Activated naive CD8-positive, alpha-beta T cell treated with anti-CD3 and anti-CD28 coated beads, Interleukin-2, amount 10 ng/mL, durations not matched to agents 7 days and 5 days (primary cell): ENCODE measurements around the gene KRT34. TPM values are rescaled to one million over a fixed set of nuclear protein-coding genes. Genes with fewer than 3 reads are reported as not detected.

ENCODE experiments used
- ATAC-seq: fragments of 150-1000 bp; cut with Tn5 transposase; one replicate; pipeline ENCODE4 v1.10.0; 2021; ENCODE audit warnings: low read depth, moderate library complexity
- POLR2A ChIA-PET: fragments of 350-600 bp; sonication (Branson Sonifier 250); formaldehyde crosslinking; loops from one replicate; lab custom pipeline; 2021; ENCODE audit warnings: antibody characterized with exemption; lab: Charles Lee
- DNase-seq: peaks from one replicate; pipeline ENCODE4 v3.0.0; 2021
- H3K27ac Mint-ChIP-seq: one replicate; pipeline ENCODE4 v1.8.0; 2022; ENCODE audit warnings: mild to moderate bottlenecking, mixed read lengths
- H3K27me3 Mint-ChIP-seq: one replicate; pipeline ENCODE4 v1.8.0; 2022; ENCODE audit warnings: mild to moderate bottlenecking, moderate library complexity, mixed read lengths
- H3K36me3 Mint-ChIP-seq: one replicate; pipeline ENCODE4 v1.8.0; 2021; ENCODE audit warnings: mild to moderate bottlenecking, mixed read lengths
- H3K4me1 Mint-ChIP-seq: one replicate; pipeline ENCODE4 v1.8.0; 2021; ENCODE audit warnings: mixed read lengths
- H3K4me3 Mint-ChIP-seq: one replicate; pipeline ENCODE4 v1.8.0; 2022; ENCODE audit warnings: mild to moderate bottlenecking, moderate library complexity, mixed read lengths
- H3K9me3 Mint-ChIP-seq: one replicate; pipeline ENCODE4 v1.8.0; 2021; ENCODE audit warnings: mixed read lengths
- total RNA-seq, 2 experiments: library from RNA; stranded (reverse); gene quantifications; one replicate each; pipeline ENCODE4 v1.2.3, GENCODE V29; 2021

KRT34 gene
- total RNA-seq, 2 experiments from 2014 or later: not detected

DNA sequence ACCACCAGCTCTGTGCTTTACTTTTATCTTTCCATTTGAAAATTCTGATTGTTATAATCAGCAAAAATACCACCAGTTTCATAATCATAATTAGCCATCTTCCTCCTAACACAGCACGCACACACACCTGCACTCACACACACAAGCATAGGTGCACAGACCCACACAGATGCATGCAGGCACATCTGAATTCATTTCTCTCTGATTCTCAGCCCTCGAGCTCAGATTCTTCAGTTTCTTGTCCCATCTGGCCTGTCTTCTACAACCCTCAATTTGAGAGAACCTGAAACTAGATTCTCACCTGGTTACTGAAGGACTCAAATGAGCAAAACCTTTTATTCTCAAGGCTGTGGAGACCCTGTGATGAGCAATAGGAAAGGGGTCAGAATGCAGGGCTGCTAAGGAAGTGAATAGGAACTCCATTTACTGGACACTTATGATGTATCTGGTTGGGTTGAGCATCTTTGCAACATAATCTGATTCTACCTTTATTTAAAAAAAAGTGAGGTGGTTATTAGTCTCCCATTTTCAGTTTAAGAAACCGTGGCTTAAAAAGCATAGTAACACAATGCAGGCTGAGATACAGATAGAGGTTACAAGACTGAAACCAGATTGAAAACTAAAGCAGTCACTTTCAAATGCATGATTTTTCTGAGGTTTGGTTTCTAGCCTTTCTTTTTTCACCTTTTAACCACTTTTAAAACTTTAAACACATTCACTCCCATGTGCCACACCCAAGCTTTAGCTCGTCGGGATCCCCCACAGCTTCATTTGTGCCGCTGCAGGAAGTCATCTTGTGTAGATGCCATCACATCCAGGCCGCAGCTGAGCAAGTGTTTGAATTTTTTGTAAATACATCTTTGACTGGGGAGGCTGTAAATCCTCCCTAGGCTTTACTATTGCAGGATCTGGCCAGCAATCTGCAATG is 40.9 kb downstream of the KRT34 start:
- Mint-ChIP-seq H3K36me3 (peaks cover 13% of the 10 kb centered on the region), H3K27ac (peak overlapping the region; percentile 89), H3K9me3 (peaks cover 12% of the 10 kb centered on the region), H3K27me3 (no peaks in the 10 kb centered on the region), H3K4me3 (peak overlapping the region; percentile 66), H3K4me1 (peaks cover 29% of the 10 kb centered on the region)
- DNase-seq (no peak), ATAC-seq (peak; percentile 69)
- POLR2A ChIA-PET: interaction anchor here (0.6 to 0.8 kb wide), 2 partner anchors 101 to 349 kb away, joined by 3 read pairs; no protein-coding TSS in a partner anchor

DNA sequence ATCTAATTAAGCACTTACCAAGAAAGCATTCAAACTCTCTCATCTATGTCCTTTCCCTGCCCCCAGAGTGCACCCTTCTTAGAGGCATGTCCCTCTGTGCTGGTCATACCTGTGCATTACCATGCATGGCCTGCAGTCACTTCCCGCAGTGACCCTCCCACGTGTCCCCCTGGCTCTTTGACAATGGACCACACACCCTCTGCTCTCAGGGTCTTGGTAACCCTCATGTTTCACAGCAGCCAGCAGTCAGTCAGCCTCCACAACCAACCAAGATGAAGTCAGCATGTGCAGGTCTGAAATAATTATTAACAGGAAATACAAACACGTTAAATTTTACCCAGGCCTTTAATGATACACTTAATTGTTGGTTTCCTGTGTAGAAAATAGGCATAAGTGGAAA is 41.6 kb downstream of the KRT34 start:
- Mint-ChIP-seq H3K4me3 (no peak overlapping the region), H3K9me3 (peaks cover 12% of the 10 kb centered on the region), H3K27me3 (peaks cover 3% of the 10 kb centered on the region), H3K27ac (peak overlapping the region; percentile 37), H3K36me3 (peaks cover 13% of the 10 kb centered on the region), H3K4me1 (peaks cover 29% of the 10 kb centered on the region)
- POLR2A ChIA-PET: no interaction called here
- no peak for DNase-seq
- ATAC-seq: no peak

DNA sequence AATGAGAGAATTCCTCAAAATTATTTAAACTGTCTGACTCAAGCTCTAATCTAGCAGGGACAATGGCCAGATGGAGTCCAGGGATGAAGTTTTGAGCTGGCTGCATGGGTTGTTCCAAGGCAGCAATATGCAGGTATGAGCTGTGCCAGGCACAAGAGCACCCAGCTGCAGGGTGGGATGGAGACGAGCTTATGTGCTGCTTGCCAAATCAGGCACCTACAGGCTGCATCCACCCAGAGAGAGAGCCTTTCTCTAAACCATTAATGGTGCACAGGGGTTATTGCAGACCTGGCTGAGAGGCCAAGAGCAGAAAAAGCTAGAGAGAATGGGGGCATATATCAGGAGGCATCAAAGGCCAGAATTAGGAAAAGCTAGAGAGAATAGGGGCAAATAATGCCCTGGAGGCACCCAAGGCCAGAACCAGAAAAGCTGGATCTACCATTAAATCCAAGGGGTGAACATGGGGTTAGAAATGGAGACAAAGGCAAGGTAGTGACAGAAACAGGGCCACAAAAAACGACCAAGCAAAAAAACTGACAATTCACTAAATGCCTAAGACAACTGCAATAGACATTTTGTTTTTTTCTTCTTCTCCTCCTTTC is 42.4 kb downstream of the KRT34 start:
- POLR2A ChIA-PET: no interaction called here
- Mint-ChIP-seq H3K4me1 (peaks cover 33% of the 10 kb centered on the region), H3K9me3 (peaks cover 12% of the 10 kb centered on the region), H3K27me3 (peaks cover 3% of the 10 kb centered on the region), H3K27ac (peak overlapping the region; percentile 37), H3K4me3 (no peak overlapping the region), H3K36me3 (peaks cover 13% of the 10 kb centered on the region)
- no peak for DNase-seq
- no peak for ATAC-seq

DNA sequence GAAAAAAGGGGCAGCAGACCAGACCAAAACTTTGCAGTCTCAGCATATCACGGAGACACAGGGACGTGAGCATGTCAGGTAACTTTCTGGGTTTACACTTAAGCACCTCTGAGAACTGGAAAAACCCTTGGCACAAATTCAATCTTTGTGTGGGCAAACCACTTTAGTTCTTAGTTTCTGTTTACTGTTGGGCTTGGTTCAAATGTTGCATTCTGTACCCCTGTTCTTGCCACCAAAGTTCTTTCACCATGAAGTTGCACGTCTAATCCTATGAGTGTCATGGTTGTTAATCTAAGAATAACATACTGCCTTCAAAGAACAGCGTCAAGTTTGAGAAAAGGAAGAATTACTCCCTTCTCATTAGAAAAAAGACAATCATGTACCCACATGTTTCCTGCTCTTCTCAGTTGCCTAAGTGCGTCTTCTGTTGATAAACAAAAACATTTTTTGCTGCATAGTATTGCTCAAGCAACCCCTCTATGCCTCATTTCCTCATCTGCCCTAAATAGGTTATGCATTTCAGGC is 43.1 kb downstream of the KRT34 start:
- DNase-seq: no peak
- H3K9me3 Mint-ChIP-seq: peaks cover 12% of the 10 kb centered on the region
- POLR2A ChIA-PET: no interaction called here
- peaks cover 13% of the 10 kb centered on the region for H3K36me3 Mint-ChIP-seq
- H3K4me1 Mint-ChIP-seq: peaks cover 33% of the 10 kb centered on the region
- peak; percentile 24 for ATAC-seq
- no peak overlapping the region for H3K27ac Mint-ChIP-seq
- peaks cover 3% of the 10 kb centered on the region for H3K27me3 Mint-ChIP-seq
- H3K4me3 Mint-ChIP-seq: peak overlapping the region; percentile 16

DNA sequence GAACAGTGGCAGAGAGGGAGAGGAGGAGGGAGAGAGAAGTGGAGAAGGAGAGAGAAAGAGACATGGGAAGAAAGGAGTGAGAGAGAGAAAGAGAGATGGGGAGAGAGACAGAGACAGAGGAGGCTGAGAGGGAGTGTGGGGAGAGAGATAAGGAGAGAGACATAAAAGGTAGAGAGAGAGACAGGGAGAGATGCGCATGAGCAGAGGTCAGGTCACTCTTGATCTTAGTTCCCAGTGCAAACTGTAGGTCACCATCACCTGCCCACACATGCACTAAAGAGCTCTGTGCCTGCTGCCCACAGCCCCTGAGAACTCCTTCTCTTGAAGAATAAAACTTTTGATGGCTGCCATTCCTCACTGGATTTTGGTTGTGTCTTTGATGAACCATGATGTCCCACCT is 46.4 kb downstream of the KRT34 start:
- peaks cover 1% of the 10 kb centered on the region for H3K36me3 Mint-ChIP-seq
- H3K9me3 Mint-ChIP-seq: no peaks in the 10 kb centered on the region
- no peak for DNase-seq
- POLR2A ChIA-PET: no interaction called here
- no peak for ATAC-seq
- peaks cover 22% of the 10 kb centered on the region for H3K4me1 Mint-ChIP-seq
- H3K27ac Mint-ChIP-seq: no peak overlapping the region
- H3K27me3 Mint-ChIP-seq: peaks cover 3% of the 10 kb centered on the region
- H3K4me3 Mint-ChIP-seq: no peak overlapping the region

DNA sequence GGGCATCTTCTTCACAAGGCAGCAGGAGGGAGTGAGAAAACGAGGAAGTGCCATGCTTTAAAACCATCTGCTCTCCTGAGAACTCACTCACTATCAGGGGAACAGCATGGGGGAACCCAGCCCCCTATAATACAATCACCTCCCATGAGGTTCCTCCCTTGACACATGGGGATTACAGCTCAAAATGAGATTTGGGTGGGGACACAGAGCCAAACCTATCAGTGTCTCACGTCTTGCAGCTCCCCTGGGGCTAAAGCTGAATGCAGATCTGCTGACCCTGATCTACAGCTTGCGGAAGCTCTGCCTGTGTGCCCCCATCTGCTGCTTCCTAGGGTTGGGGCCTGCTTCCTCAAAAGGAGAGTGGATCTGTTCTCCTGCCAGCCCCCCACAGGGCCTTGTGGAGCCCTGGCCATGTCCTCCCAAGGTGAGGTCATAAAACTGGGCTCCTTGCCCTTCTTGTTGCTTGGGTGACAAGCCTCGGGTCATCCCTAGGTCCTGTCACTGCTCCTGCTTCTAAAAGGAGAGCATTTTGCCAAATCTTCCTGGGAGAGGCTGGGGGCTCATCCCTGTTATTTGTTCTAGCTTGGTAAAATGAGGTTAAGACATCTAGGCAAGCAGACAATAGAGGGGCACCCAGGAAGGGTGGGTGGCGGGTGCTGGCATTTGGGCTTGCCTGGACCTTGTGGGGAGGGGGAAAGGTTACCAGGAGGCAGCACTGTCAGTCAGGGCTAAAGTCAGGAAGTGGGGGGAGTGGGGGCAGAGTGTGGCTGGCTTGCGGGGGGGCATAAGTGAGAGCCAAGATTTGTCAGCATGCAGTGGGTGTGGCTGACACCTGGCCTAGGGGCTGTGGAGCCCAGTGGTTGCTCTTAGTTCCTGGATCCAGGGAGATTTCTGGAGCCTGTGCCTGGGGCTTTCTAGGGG is 47.5 kb downstream of the KRT34 start:
- Mint-ChIP-seq H3K4me3 (no peak overlapping the region), H3K27ac (no peak overlapping the region), H3K4me1 (peaks cover 13% of the 10 kb centered on the region), H3K27me3 (peaks cover 3% of the 10 kb centered on the region), H3K9me3 (no peaks in the 10 kb centered on the region), H3K36me3 (no peaks in the 10 kb centered on the region)
- DNase-seq: no peak
- POLR2A ChIA-PET: no interaction called here
- ATAC-seq: no peak

DNA sequence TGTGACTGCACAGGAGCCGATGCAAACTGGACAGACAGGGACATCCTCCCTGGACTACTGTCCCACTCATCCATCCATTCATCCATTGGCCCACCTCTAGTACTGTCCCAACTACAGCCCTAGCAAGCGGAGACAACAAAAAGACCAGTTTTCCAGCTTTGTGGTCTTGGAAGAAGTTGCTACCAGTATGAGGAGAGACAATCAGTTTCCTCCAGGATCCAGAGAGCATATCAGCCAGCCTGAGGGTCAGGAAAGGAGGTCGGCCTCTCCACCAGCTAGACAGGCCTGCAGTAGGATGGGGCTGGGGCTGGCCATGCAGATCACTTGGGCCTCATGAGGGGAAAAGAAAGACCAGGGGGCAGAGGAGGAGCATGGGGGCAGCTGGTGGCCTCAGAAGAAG is 48.3 kb downstream of the KRT34 start:
- POLR2A ChIA-PET: no interaction called here
- peaks cover 6% of the 10 kb centered on the region for H3K4me1 Mint-ChIP-seq
- no peak for ATAC-seq
- peaks cover 3% of the 10 kb centered on the region for H3K27me3 Mint-ChIP-seq
- no peak overlapping the region for H3K27ac Mint-ChIP-seq
- H3K36me3 Mint-ChIP-seq: no peaks in the 10 kb centered on the region
- no peaks in the 10 kb centered on the region for H3K9me3 Mint-ChIP-seq
- no peak overlapping the region for H3K4me3 Mint-ChIP-seq
- DNase-seq: no peak

DNA sequence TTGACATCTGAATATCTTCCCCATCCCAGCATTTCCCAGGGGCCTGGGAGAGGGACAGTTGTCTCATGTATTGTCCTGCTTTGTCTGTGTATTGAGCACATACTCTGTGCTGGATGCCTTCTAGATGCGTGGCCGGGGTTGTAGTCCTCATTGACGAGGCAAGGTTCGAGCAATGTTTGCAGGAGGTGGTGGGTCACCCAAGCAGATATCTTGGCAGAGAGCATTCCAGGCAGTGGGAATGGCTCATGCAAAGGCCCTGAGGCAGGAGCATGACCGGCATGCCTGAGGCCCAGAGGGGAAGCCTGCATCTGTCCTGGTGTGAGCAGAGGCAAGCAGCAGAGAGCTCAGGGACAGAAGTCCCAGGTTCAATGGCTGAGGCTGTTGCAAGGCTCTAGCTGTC is 49.0 kb downstream of the KRT34 start:
- Mint-ChIP-seq H3K36me3 (no peaks in the 10 kb centered on the region), H3K27ac (no peak overlapping the region), H3K4me3 (no peak overlapping the region), H3K27me3 (peaks cover 3% of the 10 kb centered on the region), H3K9me3 (no peaks in the 10 kb centered on the region), H3K4me1 (peaks cover 4% of the 10 kb centered on the region)
- ATAC-seq: no peak
- POLR2A ChIA-PET: no interaction called here
- no peak for DNase-seq

DNA sequence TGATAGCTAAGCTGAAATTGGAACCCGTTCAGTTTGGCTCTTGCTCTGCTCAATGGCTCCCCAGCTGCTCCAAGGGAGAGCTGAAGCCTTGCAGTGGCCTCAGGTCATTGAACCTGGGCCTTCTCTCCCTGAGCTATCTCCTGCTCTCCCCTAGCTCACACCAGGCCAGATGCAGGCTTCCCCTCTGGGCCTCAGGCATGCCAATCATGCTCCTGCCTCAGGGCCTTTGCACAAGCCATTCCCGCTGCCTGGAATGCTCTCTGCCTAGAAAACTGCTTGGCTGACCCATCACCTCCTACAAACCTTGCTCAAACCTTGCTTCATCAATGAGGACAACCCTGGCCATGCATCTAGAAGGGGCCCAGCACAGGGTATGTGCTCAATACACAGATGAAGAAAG is 49.9 kb downstream of the KRT34 start:
- POLR2A ChIA-PET: no interaction called here
- H3K36me3 Mint-ChIP-seq: no peaks in the 10 kb centered on the region
- no peak for ATAC-seq
- H3K9me3 Mint-ChIP-seq: no peaks in the 10 kb centered on the region
- peaks cover 6% of the 10 kb centered on the region for H3K4me1 Mint-ChIP-seq
- no peak for DNase-seq
- no peak overlapping the region for H3K4me3 Mint-ChIP-seq
- peaks cover 3% of the 10 kb centered on the region for H3K27me3 Mint-ChIP-seq
- no peak overlapping the region for H3K27ac Mint-ChIP-seq

DNA sequence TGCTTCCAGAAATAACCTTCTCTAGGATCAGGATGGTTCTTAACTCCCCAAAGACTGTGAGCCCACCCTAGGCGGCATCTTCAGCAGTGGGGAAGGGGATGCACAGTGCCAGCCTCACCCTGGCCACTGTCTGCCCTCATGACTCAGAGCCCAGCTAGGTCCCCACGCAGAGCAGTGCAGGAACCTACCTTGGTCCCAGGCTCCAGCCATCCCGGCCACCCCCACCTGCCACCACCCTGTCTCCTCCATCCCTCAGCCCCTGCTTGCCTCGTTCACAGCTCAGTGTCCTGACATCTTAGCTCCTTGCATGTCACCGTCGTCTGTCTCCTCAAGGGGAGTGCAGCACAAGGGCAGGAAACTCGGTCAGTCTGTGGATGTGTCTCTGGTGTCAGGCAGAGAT is 50.5 kb downstream of the KRT34 start:
- POLR2A ChIA-PET: no interaction called here
- peaks cover 6% of the 10 kb centered on the region for H3K4me1 Mint-ChIP-seq
- no peak for ATAC-seq
- no peak for DNase-seq
- no peak overlapping the region for H3K4me3 Mint-ChIP-seq
- H3K27ac Mint-ChIP-seq: no peak overlapping the region
- no peaks in the 10 kb centered on the region for H3K36me3 Mint-ChIP-seq
- peaks cover 3% of the 10 kb centered on the region for H3K27me3 Mint-ChIP-seq
- H3K9me3 Mint-ChIP-seq: no peaks in the 10 kb centered on the region

DNA sequence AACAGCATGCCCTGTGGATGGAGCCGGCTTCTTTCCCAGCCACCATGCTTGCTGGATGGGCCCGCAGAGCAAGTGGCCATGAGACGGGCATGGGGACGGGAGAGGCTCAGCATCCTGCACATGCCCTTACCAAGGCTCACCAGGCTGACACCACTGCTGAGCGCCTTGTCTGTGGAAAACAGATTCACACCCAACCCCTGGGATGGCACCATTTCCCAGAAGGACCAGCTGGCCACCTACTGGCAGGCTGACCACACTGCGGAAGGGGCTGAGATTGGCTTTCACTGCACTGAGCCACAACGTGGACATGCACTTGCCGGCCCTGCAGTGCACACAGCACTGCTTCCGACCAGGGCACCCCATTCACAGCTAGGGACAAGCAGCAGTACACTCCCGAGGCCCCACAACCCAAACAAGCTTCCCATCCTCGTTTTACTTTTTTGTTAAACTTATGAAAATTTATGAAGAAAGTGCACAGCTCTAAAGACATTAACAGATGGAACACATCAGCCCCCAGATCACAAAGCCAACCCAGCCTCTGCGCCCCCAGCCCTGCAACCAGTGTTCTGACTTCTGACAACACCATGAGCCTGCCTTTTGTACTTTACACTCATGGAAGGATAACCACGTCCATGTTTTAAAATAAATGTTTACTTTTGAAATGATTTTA is 52.7 kb downstream of the KRT34 start:
- ATAC-seq (peak; percentile 26), DNase-seq (no peak)
- H3K4me3 Mint-ChIP-seq: no peak overlapping the region
- POLR2A ChIA-PET: no interaction called here
- H3K36me3 Mint-ChIP-seq: no peaks in the 10 kb centered on the region
- no peak overlapping the region for H3K27ac Mint-ChIP-seq
- no peaks in the 10 kb centered on the region for H3K27me3 Mint-ChIP-seq
- peaks cover 2% of the 10 kb centered on the region for H3K4me1 Mint-ChIP-seq
- H3K9me3 Mint-ChIP-seq: no peaks in the 10 kb centered on the region

DNA sequence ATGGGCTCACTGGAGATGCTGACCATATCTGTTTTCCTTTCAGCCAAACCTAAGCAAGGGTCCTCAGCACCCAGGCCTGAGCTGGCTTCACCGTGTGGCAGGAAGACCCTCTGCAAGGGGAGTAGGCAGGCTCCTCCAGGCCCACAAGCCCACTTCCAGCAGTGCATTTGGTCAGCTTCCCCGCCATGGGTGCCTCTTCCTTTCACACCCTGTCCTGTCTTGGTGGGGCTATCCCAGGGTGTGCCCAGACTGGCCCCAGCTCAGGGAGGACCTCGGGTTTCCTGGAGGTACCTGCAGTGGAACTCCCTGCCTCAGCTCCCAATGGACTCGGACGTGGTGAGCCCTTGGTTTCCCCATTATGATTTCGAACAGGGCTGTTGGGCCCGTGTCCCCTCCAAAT is 53.9 kb downstream of the KRT34 start:
- no peak overlapping the region for H3K4me3 Mint-ChIP-seq
- H3K27ac Mint-ChIP-seq: no peak overlapping the region
- no peaks in the 10 kb centered on the region for H3K27me3 Mint-ChIP-seq
- H3K9me3 Mint-ChIP-seq: no peaks in the 10 kb centered on the region
- POLR2A ChIA-PET: no interaction called here
- ATAC-seq: no peak
- no peaks in the 10 kb centered on the region for H3K36me3 Mint-ChIP-seq
- DNase-seq: no peak
- peaks cover 2% of the 10 kb centered on the region for H3K4me1 Mint-ChIP-seq
